Hepatocyte (in vitro differentiated cells): ENCODE data around the gene MEGF8. TPM values are rescaled to one million over a fixed set of nuclear protein-coding genes. Genes with fewer than 3 reads are reported as not detected.

Source experiments
- DNase-seq: peaks from one replicate; pipeline ENCODE4 v3.0.0-alpha.2; 2016; ENCODE audit warnings: low spot score
- H2AFZ ChIP-seq: fragments of 200-600 bp; sonication (generic); 2 replicates; pipeline ENCODE4 v1.6.0; 2016; ENCODE audit warnings: antibody characterized with exemption, mild to moderate bottlenecking
- H3K27ac ChIP-seq: fragments of 200-600 bp; sonication (generic); 2 replicates; pipeline ENCODE4 v1.5.1; 2016; ENCODE audit warnings: mild to moderate bottlenecking
- H3K27me3 ChIP-seq: fragments of 200-600 bp; sonication (generic); 2 replicates; pipeline ENCODE4 v1.6.1; 2016
- H3K36me3 ChIP-seq: fragments of 200-600 bp; sonication (generic); replicated peaks from 2 replicates; pipeline ENCODE4 v1.5.1; 2016; ENCODE audit warnings: low read depth; ENCODE audit not compliant: insufficient read depth
- H3K4me1 ChIP-seq: fragments of 200-600 bp; sonication (generic); 2 replicates; pipeline ENCODE4 v1.5.1; 2016; ENCODE audit warnings: mild to moderate bottlenecking, moderate library complexity; ENCODE audit not compliant: insufficient read depth
- H3K4me2 ChIP-seq: fragments of 200-600 bp; sonication (generic); 2 replicates; pipeline ENCODE4 v1.6.0; 2016
- H3K4me3 ChIP-seq: fragments of 200-600 bp; sonication (generic); 2 replicates; pipeline ENCODE4 v1.5.1; 2016; ENCODE audit warnings: mild to moderate bottlenecking
- H3K79me2 ChIP-seq: fragments of 200-600 bp; sonication (generic); 2 replicates; pipeline ENCODE4 v1.6.0; 2017; ENCODE audit warnings: mild to moderate bottlenecking
- H3K9me2 ChIP-seq: fragments of 200-600 bp; sonication (generic); replicated peaks from 2 replicates; pipeline ENCODE4 v1.6.0; 2017; ENCODE audit warnings: mild to moderate bottlenecking; ENCODE audit not compliant: insufficient read depth
- H3K9me3 ChIP-seq: fragments of 200-600 bp; sonication (generic); 2 replicates; pipeline ENCODE4 v1.5.1; 2016; ENCODE audit warnings: low read depth, mild to moderate bottlenecking
- H4K20me1 ChIP-seq: fragments of 200-600 bp; sonication (generic); 2 replicates; pipeline ENCODE4 v1.6.0; 2016; ENCODE audit warnings: mild to moderate bottlenecking; ENCODE audit not compliant: insufficient read depth, poor library complexity, severe bottlenecking
- EZH2 ChIP-seq: fragments of 200-600 bp; sonication (generic); IDR thresholded peaks from 2 replicates; pipeline ENCODE4 v1.6.1; 2016; ENCODE audit warnings: antibody characterized with exemption, mild to moderate bottlenecking, borderline replicate concordance
- EZH2phosphoT487 ChIP-seq: fragments of 200-600 bp; sonication (generic); IDR thresholded peaks from one replicate; pipeline ENCODE4 v1.6.1; 2018; ENCODE audit warnings: antibody characterized with exemption, mild to moderate bottlenecking, low read depth, moderate library complexity; ENCODE audit not compliant: unreplicated experiment, severe bottlenecking
- WGBS: methylation state at CpG from one replicate; pipeline ENCODE4 v1.1.6; 2016; ENCODE audit warnings: low lambda C conversion rate; ENCODE audit errors: missing lambda C conversion rate; 5-methylcytosine and 5-hydroxymethylcytosine counted together
- polyA plus RNA-seq: library from polyadenylated mRNA; unstranded; fragments of >200 nt; fragmentation: Nextera tagmentation; extraction: Ambion mirVana; gene quantifications from 2 replicates; pipeline ENCODE4 v1.2.1, GENCODE V29; 2016
- total RNA-seq: library from RNA; depleted of rRNA; stranded (reverse); fragments of >200 nt; gene quantifications from 2 replicates; pipeline ENCODE4 v1.2.3, GENCODE V29; 2014
- TF ChIP-seq, protein P1 (sequence below): fragments of 200-600 bp; sonication (generic); IDR thresholded peaks from 2 replicates; pipeline ENCODE4 v1.5.1; 2016; ENCODE audit warnings: antibody characterized with exemption, mild to moderate bottlenecking; ENCODE audit not compliant: poor library complexity

Gene MEGF8
- total and polyA plus RNA-seq, 2 experiments from 2014 or later: 8.3 to 19.2 TPM

- Histone ChIP-seq H3K4me3 (no peak overlapping the region), H4K20me1 (no peaks in the 10 kb centered on the region), H3K36me3 (no peaks in the 10 kb centered on the region), H3K9me3 (no peaks in the 10 kb centered on the region), H3K79me2 (no peaks in the 10 kb centered on the region), H2AFZ (no peak overlapping the region), H3K9me2 (no peaks in the 10 kb centered on the region), H3K27me3 (no peaks in the 10 kb centered on the region), H3K4me1 (no peaks in the 10 kb centered on the region), H3K27ac (no peak overlapping the region), H3K4me2 (no peak overlapping the region)
- TF ChIP-seq EZH2phosphoT487 (no peak), EZH2 (no peak)
- WGBS: 94% methylated on average over 4 of the region's 4 CpGs
- DNase-seq: no peak
Observed at GRCh38 chr19:42367929-42368328, 42.5 kb downstream of the MEGF8 start.

GRCh38 chr19:42368360-42368759 is 42.9 kb downstream of the MEGF8 start:
- H3K4me3 ChIP-seq: no peak overlapping the region
- no peaks in the 10 kb centered on the region for H3K9me3 ChIP-seq
- H3K4me2 ChIP-seq: no peak overlapping the region
- no peaks in the 10 kb centered on the region for H3K9me2 ChIP-seq
- H3K27me3 ChIP-seq: no peaks in the 10 kb centered on the region
- whole genome bisulfite sequencing: 96% methylated on average over 11 of the region's 11 CpGs
- DNase-seq: no peak
- H3K36me3 ChIP-seq: no peaks in the 10 kb centered on the region
- no peak overlapping the region for H2AFZ ChIP-seq
- H3K4me1 ChIP-seq: no peaks in the 10 kb centered on the region
- H4K20me1 ChIP-seq: no peaks in the 10 kb centered on the region
- TF ChIP-seq, protein P1, sequence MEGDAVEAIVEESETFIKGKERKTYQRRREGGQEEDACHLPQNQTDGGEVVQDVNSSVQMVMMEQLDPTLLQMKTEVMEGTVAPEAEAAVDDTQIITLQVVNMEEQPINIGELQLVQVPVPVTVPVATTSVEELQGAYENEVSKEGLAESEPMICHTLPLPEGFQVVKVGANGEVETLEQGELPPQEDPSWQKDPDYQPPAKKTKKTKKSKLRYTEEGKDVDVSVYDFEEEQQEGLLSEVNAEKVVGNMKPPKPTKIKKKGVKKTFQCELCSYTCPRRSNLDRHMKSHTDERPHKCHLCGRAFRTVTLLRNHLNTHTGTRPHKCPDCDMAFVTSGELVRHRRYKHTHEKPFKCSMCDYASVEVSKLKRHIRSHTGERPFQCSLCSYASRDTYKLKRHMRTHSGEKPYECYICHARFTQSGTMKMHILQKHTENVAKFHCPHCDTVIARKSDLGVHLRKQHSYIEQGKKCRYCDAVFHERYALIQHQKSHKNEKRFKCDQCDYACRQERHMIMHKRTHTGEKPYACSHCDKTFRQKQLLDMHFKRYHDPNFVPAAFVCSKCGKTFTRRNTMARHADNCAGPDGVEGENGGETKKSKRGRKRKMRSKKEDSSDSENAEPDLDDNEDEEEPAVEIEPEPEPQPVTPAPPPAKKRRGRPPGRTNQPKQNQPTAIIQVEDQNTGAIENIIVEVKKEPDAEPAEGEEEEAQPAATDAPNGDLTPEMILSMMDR: no peak
- TF ChIP-seq EZH2: no peak
- TF ChIP-seq EZH2phosphoT487: no peak
- H3K27ac ChIP-seq: no peak overlapping the region
- no peaks in the 10 kb centered on the region for H3K79me2 ChIP-seq

- 96% methylated on average over 15 of the region's 15 CpGs for WGBS
Observed at GRCh38 chr19:42368765-42369164, 43.3 kb downstream of the MEGF8 start.

DNA sequence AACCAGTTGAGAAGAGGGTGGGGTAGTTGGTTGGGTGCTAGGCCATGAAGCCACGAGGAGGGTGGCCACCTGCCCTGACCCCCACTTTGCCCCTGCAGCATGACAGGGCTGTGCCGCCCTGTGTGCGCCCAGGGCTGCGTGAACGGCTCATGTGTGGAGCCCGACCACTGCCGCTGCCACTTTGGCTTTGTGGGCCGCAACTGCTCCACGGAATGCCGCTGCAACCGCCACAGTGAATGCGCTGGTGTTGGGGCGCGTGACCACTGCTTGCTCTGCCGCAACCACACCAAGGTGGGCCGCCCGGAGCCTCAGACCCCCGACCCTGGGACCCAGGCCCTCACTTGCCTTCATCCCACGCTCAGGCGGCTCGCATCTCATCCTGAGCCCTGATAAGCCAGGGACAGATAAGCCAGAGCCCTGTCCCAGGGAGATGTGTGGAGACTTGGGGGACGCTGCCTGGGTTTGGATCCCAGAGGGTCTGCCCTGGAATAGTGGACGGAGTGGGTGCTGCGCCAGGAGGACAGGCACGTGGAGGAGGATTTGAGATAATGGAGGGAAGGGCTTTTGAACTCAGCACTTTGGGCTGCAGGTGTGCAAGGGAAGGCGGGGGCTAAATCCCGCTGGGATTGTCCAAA is 44.1 kb downstream of the MEGF8 start:
- H3K4me2 ChIP-seq: no peak overlapping the region
- no peak overlapping the region for H3K4me3 ChIP-seq
- no peak overlapping the region for H2AFZ ChIP-seq
- H3K27me3 ChIP-seq: no peaks in the 10 kb centered on the region
- H3K4me1 ChIP-seq: no peaks in the 10 kb centered on the region
- 96% methylated on average over 27 of the region's 27 CpGs for WGBS
- no peak for DNase-seq
- H3K9me3 ChIP-seq: no peaks in the 10 kb centered on the region
- TF ChIP-seq, protein P1: no peak
- TF ChIP-seq EZH2phosphoT487: no peak
- no peaks in the 10 kb centered on the region for H4K20me1 ChIP-seq
- H3K36me3 ChIP-seq: no peaks in the 10 kb centered on the region
- H3K79me2 ChIP-seq: no peaks in the 10 kb centered on the region
- no peak overlapping the region for H3K27ac ChIP-seq
- H3K9me2 ChIP-seq: no peaks in the 10 kb centered on the region

More at GRCh38 chr19:42368765-42369164, 43.3 kb downstream of the MEGF8 start:
- Histone ChIP-seq H3K36me3 (no peaks in the 10 kb centered on the region), H3K27ac (no peak overlapping the region), H3K9me3 (no peaks in the 10 kb centered on the region), H3K9me2 (no peaks in the 10 kb centered on the region), H3K4me2 (no peak overlapping the region), H3K4me3 (no peak overlapping the region), H3K4me1 (no peaks in the 10 kb centered on the region), H4K20me1 (no peaks in the 10 kb centered on the region), H3K79me2 (no peaks in the 10 kb centered on the region), H3K27me3 (no peaks in the 10 kb centered on the region), H2AFZ (no peak overlapping the region)
- TF ChIP-seq EZH2 (no peak), EZH2phosphoT487 (no peak)
- TF ChIP-seq, protein P1: no peak
- no peak for DNase-seq
